HCT116 (cell line): Measurements from ENCODE around the gene TFB1M. TPM values are rescaled to one million over a fixed set of nuclear protein-coding genes. Genes with fewer than 3 reads are reported as not detected.

Source experiments
- ATAC-seq: fragments of 200-7000 bp; cut with Tn5 transposase; 2 replicates; pipeline ENCODE4 v1.9.1; 2020; ENCODE audit warnings: mild to moderate bottlenecking, moderate library complexity
- BruUV-seq: library from RNA; stranded (reverse); fragments of 400-500 nt; replicated peaks from 2 replicates; lab custom pipeline; 2021; lab: Mats Ljungman, UMichigan
- CTCF ChIA-PET: fragments of 300-600 bp; sonication (Branson Sonifier 250); formaldehyde crosslinking; loops from one replicate; lab custom pipeline; 2021; ENCODE audit warnings: antibody characterized with exemption; lab: Charles Lee
- POLR2A ChIA-PET: fragments of 300-600, 350-600 bp; sonication (Branson Sonifier 250); formaldehyde crosslinking; loops from one replicate; lab custom pipeline; 2021; ENCODE audit warnings: antibody characterized with exemption; lab: Charles Lee
- RAD21 ChIA-PET, 2 experiments: fragments of 300-600 bp; sonication (Branson Sonifier 250); formaldehyde crosslinking; loops; one replicate each; lab custom pipeline; 2023; ENCODE audit warnings: low total read pairs in 2 of 2; ENCODE audit not compliant: uncharacterized antibody in 2 of 2, unreplicated experiment in 2 of 2, low non-redundant PET in 1 of 2; lab: Charles Lee
- DNase-seq: peaks from one replicate; pipeline ENCODE4 v3.0.0-alpha.2; 2010; ENCODE audit warnings: low read depth, low spot score
- H2AFZ ChIP-seq: fragments of 200-600 bp; shearing (Covaris generic), sonication (generic); 2 replicates; pipeline ENCODE4 v1.6.1; 2017; ENCODE audit warnings: low read depth, mixed run types, mixed read lengths, antibody characterized with exemption, low read length; ENCODE audit not compliant: poor library complexity, severe bottlenecking
- H3K27ac ChIP-seq: 2 replicates; pipeline ENCODE4 v1.5.1; 2012; ENCODE audit warnings: low read depth, low read length
- H3K27me3 ChIP-seq: fragments of 200-600 bp; sonication (generic); 2 replicates; pipeline ENCODE4 v1.6.1; 2016; ENCODE audit warnings: mixed run types, low read length, mixed read lengths; ENCODE audit not compliant: insufficient read depth
- H3K36me3 ChIP-seq, 2 experiments: fragments of 200-500 bp in 1 of 2; fragments of 200-600 bp in 1 of 2; sonication (Bioruptor generic) in 1 of 2; sonication (generic) in 1 of 2; 2 replicates each; pipeline versions ENCODE4 v1.5.1 to v1.6.1; 2014 to 2016; ENCODE audit warnings: low read length in 2 of 2, inconsistent platforms in 1 of 2, mixed read lengths in 1 of 2, mixed run types in 1 of 2; ENCODE audit not compliant: insufficient read depth in 2 of 2, control insufficient read depth in 1 of 2
- H3K4me1 ChIP-seq, 2 experiments: fragments of 200-600 bp in 1 of 2; sonication (generic) in 1 of 2; 2 replicates each; pipeline versions ENCODE4 v1.5.1 to v1.6.1; 2012 to 2017; ENCODE audit warnings: low read length in 2 of 2, inconsistent platforms in 1 of 2, mild to moderate bottlenecking in 1 of 2, mixed read lengths in 1 of 2, mixed run types in 1 of 2, moderate library complexity in 1 of 2; ENCODE audit not compliant: insufficient read depth in 2 of 2, control insufficient read depth in 1 of 2
- H3K4me2 ChIP-seq: fragments of 200-600 bp; sonication (generic); 2 replicates; pipeline ENCODE4 v1.6.1; 2017; ENCODE audit warnings: mixed run types, low read length, mixed read lengths
- H3K4me3 ChIP-seq, 2 experiments: fragments of 200-600 bp in 1 of 2; sonication (generic) in 1 of 2; replicated peaks in 1 of 2; 2 replicates each; pipeline ENCODE4 v1.5.1; 2011 to 2016; ENCODE audit warnings: low read length in 2 of 2, control low read depth in 1 of 2, low read depth in 1 of 2, mild to moderate bottlenecking in 1 of 2, mixed read lengths in 1 of 2, mixed run types in 1 of 2
- H3K79me2 ChIP-seq: fragments of 200-600 bp; sonication (generic); 2 replicates; pipeline ENCODE4 v1.6.1; 2017; ENCODE audit warnings: mild to moderate bottlenecking, mixed run types, low read length, moderate library complexity, mixed read lengths; ENCODE audit not compliant: insufficient read depth
- H3K9ac ChIP-seq: fragments of 200-600 bp; sonication (generic); 2 replicates; pipeline ENCODE4 v1.6.1; 2016; ENCODE audit warnings: low read length, mixed read lengths
- H3K9me2 ChIP-seq: fragments of 200-600 bp; sonication (generic), shearing (Covaris generic); 2 replicates; pipeline ENCODE4 v1.6.1; 2017; ENCODE audit warnings: mixed run types, mild to moderate bottlenecking, moderate library complexity; ENCODE audit not compliant: insufficient read depth
- H3K9me3 ChIP-seq, 2 experiments: fragments of 200-500 bp in 1 of 2; fragments of 200-600 bp in 1 of 2; sonication (Bioruptor generic) in 1 of 2; sonication (generic) in 1 of 2; 2 replicates each; pipeline ENCODE4 v1.6.1; 2014 to 2017; ENCODE audit warnings: low read length in 2 of 2, mixed read lengths in 2 of 2, inconsistent platforms in 1 of 2, low read depth in 1 of 2, mild to moderate bottlenecking in 1 of 2, mixed run types in 1 of 2, moderate library complexity in 1 of 2; ENCODE audit not compliant: control insufficient read depth in 1 of 2, insufficient read depth in 1 of 2
- H4K20me1 ChIP-seq: fragments of 200-600 bp; sonication (generic), shearing (Covaris generic); 2 replicates; pipeline ENCODE4 v1.6.1; 2017; ENCODE audit warnings: mixed run types, mild to moderate bottlenecking, moderate library complexity; ENCODE audit not compliant: insufficient read depth
- CBX3 ChIP-seq: IDR thresholded peaks from 2 replicates; pipeline ENCODE4 v1.6.1; 2012; ENCODE audit warnings: low read depth
- CEBPB ChIP-seq: IDR thresholded peaks from 2 replicates; pipeline ENCODE4 v1.6.1; 2012; ENCODE audit warnings: low read depth
- EGR1 ChIP-seq: IDR thresholded peaks from 2 replicates; pipeline ENCODE4 v1.6.1; 2012; ENCODE audit warnings: low read depth
- JUND ChIP-seq: IDR thresholded peaks from 2 replicates; pipeline ENCODE4 v1.6.1; 2012
- POLR2AphosphoS5 ChIP-seq: IDR thresholded peaks from 2 replicates; pipeline ENCODE4 v1.6.1; 2011; ENCODE audit warnings: mild to moderate bottlenecking, low read depth, low read length, moderate library complexity
- RAD21 ChIP-seq: IDR thresholded peaks from 2 replicates; pipeline ENCODE4 v1.6.1; 2012; ENCODE audit warnings: low read depth, mild to moderate bottlenecking
- REST ChIP-seq: IDR thresholded peaks from 2 replicates; pipeline ENCODE4 v1.6.1; 2012; ENCODE audit warnings: low read depth
- SP1 ChIP-seq: IDR thresholded peaks from 2 replicates; pipeline ENCODE4 v1.6.1; 2012; ENCODE audit warnings: low read depth
- YY1 ChIP-seq: IDR thresholded peaks from 2 replicates; pipeline ENCODE4 v1.6.1; 2011; ENCODE audit warnings: low read length, low read depth, moderate library complexity, mild to moderate bottlenecking; ENCODE audit not compliant: insufficient replicate concordance; ENCODE audit errors: extremely low read depth
- ZBTB33 ChIP-seq: IDR thresholded peaks from 2 replicates; pipeline ENCODE4 v1.6.1; 2011; ENCODE audit warnings: mild to moderate bottlenecking, low read length, moderate library complexity; ENCODE audit not compliant: insufficient replicate concordance; ENCODE audit errors: extremely low read depth
- ZFX ChIP-seq: fragments of 450-650 bp; IDR thresholded peaks from 2 replicates; pipeline ENCODE4 v1.6.1; 2017
- intact Hi-C: fragments of 100-400 bp; cut with micrococcal nuclease; formaldehyde crosslinking; loops from 2 replicates; pipeline ENCODE4 v1.10.0; 2022
- total RNA-seq: library from RNA; stranded (reverse); gene quantifications from one replicate; pipeline ENCODE4 v1.2.1, GENCODE V29; 2021; ENCODE audit not compliant: unreplicated experiment

Gene TFB1M
- total RNA-seq, 1 experiment from 2014 or later = 43.8 TPM

- TF ChIP-seq EGR1 = no peak
- TF ChIP-seq JUND = no peak
- TF ChIP-seq ZFX = no peak
Observed at GRCh38 chr6:155324172-155324571, 9.9 kb upstream of the TFB1M start (continued).

- Histone ChIP-seq H3K4me2 (no peak overlapping the region), H3K4me3 (no peak overlapping the region), H4K20me1 (no peaks in the 10 kb centered on the region), H2AFZ (no peak overlapping the region), H3K9me2 (no peaks in the 10 kb centered on the region), H3K4me1 (peaks cover 5 to 8% of the 10 kb centered on the region in 2 experiments; a peak in 3 of 4 replicates), H3K27me3 (no peaks in the 10 kb centered on the region), H3K9me3 (no peaks in the 10 kb centered on the region), H3K79me2 (no peaks in the 10 kb centered on the region), H3K36me3 (no peaks in the 10 kb centered on the region), H3K27ac (no peak overlapping the region), H3K9ac (no peak overlapping the region)
- DNase-seq (no peak), ATAC-seq (no peak)
- RAD21 ChIA-PET = no interaction called here
- intact Hi-C loops = loop anchor here (5.0 to 10.0 kb wide), 3 partner anchors 143 to 1345 kb away; no protein-coding TSS in a partner anchor
- no TSS peak for BruUV-seq
- POLR2A ChIA-PET = no interaction called here
- CTCF ChIA-PET = no interaction called here
- TF ChIP-seq RAD21 (no peak), SP1 (no peak), ZFX (no peak), EGR1 (no peak), YY1 (no peak), ZBTB33 (no peak), CEBPB (no peak), REST (no peak), POLR2AphosphoS5 (no peak), CBX3 (no peak)
Observed at GRCh38 chr6:155319902-155320301, 5.6 kb upstream of the TFB1M start.
